ENCODE data around the gene CLDN15.

The CLDN15 gene

DNA sequence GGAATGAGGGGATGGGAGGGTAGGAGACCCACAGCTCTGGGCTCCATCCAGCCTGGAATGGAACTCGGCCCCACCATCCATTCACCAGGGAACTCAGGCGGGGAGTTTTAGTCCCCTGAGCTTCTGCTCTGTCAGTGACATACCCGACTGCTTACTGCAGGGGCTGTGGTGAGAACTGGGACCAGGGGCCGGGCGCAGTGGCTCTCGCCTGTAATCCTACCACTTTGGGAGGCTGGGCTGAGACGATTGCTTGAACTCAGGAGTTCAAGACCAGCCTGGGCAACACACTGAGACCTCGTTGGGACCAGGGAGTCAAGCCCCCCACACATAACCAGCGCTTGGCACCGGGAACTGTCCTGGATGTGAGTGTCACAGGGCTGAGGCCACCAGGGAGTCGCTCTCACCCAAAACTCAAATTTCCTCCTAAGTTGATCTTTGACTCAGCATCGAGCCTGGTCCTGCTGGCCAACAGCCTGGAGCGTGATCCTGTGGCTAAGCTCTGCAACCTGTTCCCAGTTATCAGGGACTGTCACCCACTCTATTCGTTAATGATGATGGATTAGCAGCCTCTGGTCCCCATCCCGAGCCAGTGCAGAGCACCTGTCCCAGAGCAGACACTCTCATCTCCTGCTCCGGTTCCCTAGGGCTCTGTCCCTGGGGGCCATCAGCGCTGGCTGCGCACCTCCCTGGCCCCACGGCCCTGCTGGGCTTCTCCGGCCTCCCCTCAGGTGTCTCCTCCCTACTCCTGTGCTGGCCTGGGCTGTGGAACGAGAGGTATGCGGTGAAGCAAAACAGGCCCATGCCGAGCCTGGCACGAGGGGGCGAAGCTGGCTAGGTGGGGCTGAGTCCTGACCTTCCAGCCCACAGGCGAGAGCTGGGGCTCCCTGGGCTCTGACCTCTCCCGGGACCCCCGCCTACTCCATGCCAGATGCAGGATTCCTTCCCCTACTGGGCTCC is 902 bp upstream of the CLDN15 start:
- peaks cover 13% of the 10 kb centered on the region for H3K4me1 Mint-ChIP-seq
- DNase-seq (ENCODE audit: low spot score in 2 of 2) (no peak), ATAC-seq (no peak)
- peak overlapping the region; percentile 52 for H3K27ac Mint-ChIP-seq
- H3K36me3 Mint-ChIP-seq, result peaks cover 45% of the 10 kb centered on the region
- no peaks in the 10 kb centered on the region for H3K9me3 Mint-ChIP-seq
- H3K4me3 Mint-ChIP-seq, result no peak overlapping the region

- Mint-ChIP-seq H3K36me3 (peaks cover 39% of the 10 kb centered on the region), H3K27ac (no peak overlapping the region), H3K4me3 (no peak overlapping the region), H3K9me3 (no peaks in the 10 kb centered on the region), H3K4me1 (peaks cover 12% of the 10 kb centered on the region)
- no peak for DNase-seq (ENCODE audit: low spot score in 2 of 2)
- ATAC-seq, result no peak
Observed at GRCh38 chr7:101236292-101236835, 1.2 kb downstream of the CLDN15 start.

GRCh38 chr7:101235522-101235921 is 2.1 kb downstream of the CLDN15 start:
- Mint-ChIP-seq H3K9me3 (no peaks in the 10 kb centered on the region), H3K27ac (no peak overlapping the region), H3K36me3 (peaks cover 35% of the 10 kb centered on the region), H3K4me3 (no peak overlapping the region), H3K4me1 (peaks cover 13% of the 10 kb centered on the region)
- ATAC-seq (no peak), DNase-seq (ENCODE audit: low spot score in 2 of 2) (no peak)

DNA sequence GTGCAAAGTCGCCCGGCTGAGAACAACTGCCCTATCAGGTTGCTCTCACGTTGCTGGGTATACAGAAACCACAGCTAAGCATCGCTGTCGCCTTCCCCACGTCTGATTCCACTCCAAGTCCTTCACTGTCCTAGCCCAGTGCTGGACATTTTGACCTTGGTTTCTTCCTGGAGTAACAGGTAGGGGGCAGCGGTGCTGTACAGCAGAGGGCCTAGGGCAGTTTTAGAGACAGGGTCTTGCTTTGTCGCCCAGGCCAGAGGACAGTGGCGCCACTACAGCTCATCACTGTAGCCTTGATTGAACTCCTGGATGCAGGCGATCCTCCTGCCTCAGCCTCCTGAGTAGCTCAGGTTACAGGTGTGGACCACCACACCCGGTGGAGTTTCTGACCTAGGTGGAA is 2.6 kb downstream of the CLDN15 start:
- ATAC-seq (no peak), DNase-seq (ENCODE audit: low spot score in 2 of 2) (no peak)
- Mint-ChIP-seq H3K4me1 (peaks cover 14% of the 10 kb centered on the region), H3K9me3 (no peaks in the 10 kb centered on the region), H3K36me3 (peaks cover 34% of the 10 kb centered on the region), H3K4me3 (no peak overlapping the region), H3K27ac (peak overlapping the region; percentile 50)

DNA sequence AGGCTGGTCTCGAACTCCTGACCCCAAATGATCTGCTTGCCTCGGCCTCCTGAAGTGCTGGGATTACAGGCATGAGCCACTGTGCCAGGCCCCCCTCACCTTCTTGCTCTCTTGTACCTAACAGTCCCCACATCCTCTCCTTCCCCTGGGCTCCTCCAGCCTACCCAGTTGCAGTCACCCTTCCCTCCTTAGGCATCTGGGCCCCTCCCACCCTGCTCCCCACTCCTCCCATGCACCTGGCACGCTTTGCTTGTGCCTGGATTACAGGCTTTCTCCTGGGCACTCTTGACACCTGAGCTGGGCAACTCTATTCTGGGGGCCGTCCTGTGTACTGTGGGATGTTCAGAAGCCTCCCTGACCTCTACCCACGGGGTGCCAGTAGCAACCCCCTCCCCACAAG is 3.0 kb downstream of the CLDN15 start:
- Mint-ChIP-seq H3K36me3 (peaks cover 29% of the 10 kb centered on the region), H3K27ac (peak overlapping the region; percentile 50), H3K4me3 (no peak overlapping the region), H3K9me3 (no peaks in the 10 kb centered on the region), H3K4me1 (peaks cover 14% of the 10 kb centered on the region)
- no peak for DNase-seq (ENCODE audit: low spot score in 2 of 2)
- no peak for ATAC-seq

GRCh38 chr7:101233907-101234547 is 3.6 kb downstream of the CLDN15 start:
- H3K27ac Mint-ChIP-seq, result peak overlapping the region; percentile 50
- no peak overlapping the region for H3K4me3 Mint-ChIP-seq
- peaks cover 14% of the 10 kb centered on the region for H3K4me1 Mint-ChIP-seq
- no peaks in the 10 kb centered on the region for H3K9me3 Mint-ChIP-seq
- peaks cover 25% of the 10 kb centered on the region for H3K36me3 Mint-ChIP-seq
- ATAC-seq (no peak), DNase-seq (ENCODE audit: low spot score in 2 of 2) (no peak)

GRCh38 chr7:101232141-101232850 is 5.3 kb downstream of the CLDN15 start:
- Mint-ChIP-seq H3K9me3 (no peaks in the 10 kb centered on the region), H3K4me3 (no peak overlapping the region), H3K4me1 (peaks cover 7% of the 10 kb centered on the region), H3K36me3 (peaks cover 30% of the 10 kb centered on the region), H3K27ac (no peak overlapping the region)
- ATAC-seq (peak; percentile 27), DNase-seq (ENCODE audit: low spot score in 2 of 2) (no peak)

- H3K9me3 Mint-ChIP-seq, result no peaks in the 10 kb centered on the region
- no peak overlapping the region for H3K27ac Mint-ChIP-seq
- H3K4me3 Mint-ChIP-seq, result no peak overlapping the region
- ATAC-seq (no peak), DNase-seq (ENCODE audit: low spot score in 2 of 2) (no peak)
- peaks cover 37% of the 10 kb centered on the region for H3K36me3 Mint-ChIP-seq
- peaks cover 7% of the 10 kb centered on the region for H3K4me1 Mint-ChIP-seq
Observed at GRCh38 chr7:101231644-101232043, 6.0 kb downstream of the CLDN15 start.

GRCh38 chr7:101226721-101227120 is 10.9 kb downstream of the CLDN15 start:
- no peak overlapping the region for H3K27ac Mint-ChIP-seq
- H3K9me3 Mint-ChIP-seq, result no peaks in the 10 kb centered on the region
- DNase-seq (ENCODE audit: low spot score in 2 of 2) (no peak), ATAC-seq (no peak)
- H3K36me3 Mint-ChIP-seq, result peaks cover 83% of the 10 kb centered on the region
- peaks cover 14% of the 10 kb centered on the region for H3K4me1 Mint-ChIP-seq
- no peak overlapping the region for H3K4me3 Mint-ChIP-seq

DNA sequence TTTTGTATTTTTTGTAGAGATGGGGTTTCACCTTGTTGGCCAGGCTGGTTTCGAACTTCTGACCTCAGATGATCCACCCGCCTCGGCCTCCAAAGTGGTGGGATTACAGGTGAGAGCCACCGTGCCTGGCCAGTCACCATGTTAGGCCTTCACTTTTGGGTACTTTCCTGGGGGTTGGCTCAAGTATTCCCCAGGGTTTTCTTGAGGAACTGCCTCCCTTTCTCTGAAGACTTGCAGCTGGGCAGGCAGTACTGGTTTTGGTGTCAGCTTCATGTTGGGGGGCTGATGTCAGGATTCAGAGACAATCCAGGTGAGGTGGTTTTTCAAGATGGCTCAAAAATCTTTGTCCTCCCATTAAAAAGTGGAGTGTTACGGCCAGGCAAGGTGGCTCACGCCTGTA is 12.0 kb downstream of the CLDN15 start:
- no peak for ATAC-seq
- H3K4me1 Mint-ChIP-seq, result peaks cover 22% of the 10 kb centered on the region
- no peaks in the 10 kb centered on the region for H3K9me3 Mint-ChIP-seq
- no peak for DNase-seq (ENCODE audit: low spot score in 2 of 2)
- no peak overlapping the region for H3K27ac Mint-ChIP-seq
- no peak overlapping the region for H3K4me3 Mint-ChIP-seq
- H3K36me3 Mint-ChIP-seq, result peaks cover 90% of the 10 kb centered on the region

DNA sequence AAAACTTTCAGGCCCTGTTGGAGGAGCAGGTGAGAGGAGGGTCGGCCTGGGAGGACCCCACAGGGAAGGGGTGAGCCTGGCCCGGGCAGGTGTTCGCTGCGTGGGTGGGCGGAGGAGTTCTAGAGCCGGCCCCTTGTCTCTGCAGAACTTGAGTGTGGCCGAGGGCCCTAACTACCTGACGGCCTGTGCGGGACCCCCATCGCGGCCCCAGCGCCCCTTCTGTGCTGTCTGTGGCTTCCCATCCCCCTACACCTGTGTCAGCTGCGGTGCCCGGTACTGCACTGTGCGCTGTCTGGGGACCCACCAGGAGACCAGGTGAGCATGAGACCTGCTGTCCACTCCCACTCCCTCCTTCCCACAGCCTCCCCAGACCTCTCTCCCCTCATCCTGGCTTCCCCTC is 14.1 kb downstream of the CLDN15 start:
- H3K4me1 Mint-ChIP-seq, result peaks cover 39% of the 10 kb centered on the region
- H3K4me3 Mint-ChIP-seq, result no peak overlapping the region
- H3K9me3 Mint-ChIP-seq, result no peaks in the 10 kb centered on the region
- peaks cover 86% of the 10 kb centered on the region for H3K36me3 Mint-ChIP-seq
- peak overlapping the region; percentile 54 for H3K27ac Mint-ChIP-seq
- no peak for DNase-seq (ENCODE audit: low spot score in 2 of 2)
- no peak for ATAC-seq

GRCh38 chr7:101222275-101222830 is 15.2 kb downstream of the CLDN15 start:
- H3K9me3 Mint-ChIP-seq, result no peaks in the 10 kb centered on the region
- no peak for DNase-seq (ENCODE audit: low spot score in 2 of 2)
- no peak for ATAC-seq
- H3K4me3 Mint-ChIP-seq, result no peak overlapping the region
- peaks cover 86% of the 10 kb centered on the region for H3K36me3 Mint-ChIP-seq
- peak overlapping the region; percentile 72 for H3K27ac Mint-ChIP-seq
- H3K4me1 Mint-ChIP-seq, result peaks cover 45% of the 10 kb centered on the region

GRCh38 chr7:101220295-101220694 is 17.3 kb downstream of the CLDN15 start:
- no peak for DNase-seq (ENCODE audit: low spot score in 2 of 2)
- H3K4me1 Mint-ChIP-seq, result peaks cover 60% of the 10 kb centered on the region
- H3K27ac Mint-ChIP-seq, result no peak overlapping the region
- H3K9me3 Mint-ChIP-seq, result no peaks in the 10 kb centered on the region
- peaks cover 82% of the 10 kb centered on the region for H3K36me3 Mint-ChIP-seq
- ATAC-seq, result no peak
- no peak overlapping the region for H3K4me3 Mint-ChIP-seq

- peak overlapping the region; percentile 97 for H3K27ac Mint-ChIP-seq
- ATAC-seq, result no peak
- peak overlapping the region; percentile 98 for H3K4me3 Mint-ChIP-seq
- H3K36me3 Mint-ChIP-seq, result peaks cover 79% of the 10 kb centered on the region
- H3K9me3 Mint-ChIP-seq, result no peaks in the 10 kb centered on the region
- peaks cover 60% of the 10 kb centered on the region for H3K4me1 Mint-ChIP-seq
- DNase-seq (ENCODE audit: low spot score in 2 of 2), result no peak
Observed at GRCh38 chr7:101218236-101219125, 19.1 kb downstream of the CLDN15 start.

All from stimulated activated effector memory CD8-positive, alpha-beta T cell treated with anti-CD3 and anti-CD28 coated beads, Interleukin-12 subunit alpha, Interleukin-12 subunit beta, amount 100 ng/mL, for 72 hours (primary cell).